ENCODE results near the gene ZSCAN22. TPM values are rescaled to one million over a fixed set of nuclear protein-coding genes. Genes with fewer than 3 reads are reported as not detected.
A peak's percentile ranks its signal among the peaks of the same experiment; 100 is the strongest.

Gene ZSCAN22
- 1 to 10 TPM; 2.4 to 4.8 (median 2.9) TPM for total RNA-seq

DNA sequence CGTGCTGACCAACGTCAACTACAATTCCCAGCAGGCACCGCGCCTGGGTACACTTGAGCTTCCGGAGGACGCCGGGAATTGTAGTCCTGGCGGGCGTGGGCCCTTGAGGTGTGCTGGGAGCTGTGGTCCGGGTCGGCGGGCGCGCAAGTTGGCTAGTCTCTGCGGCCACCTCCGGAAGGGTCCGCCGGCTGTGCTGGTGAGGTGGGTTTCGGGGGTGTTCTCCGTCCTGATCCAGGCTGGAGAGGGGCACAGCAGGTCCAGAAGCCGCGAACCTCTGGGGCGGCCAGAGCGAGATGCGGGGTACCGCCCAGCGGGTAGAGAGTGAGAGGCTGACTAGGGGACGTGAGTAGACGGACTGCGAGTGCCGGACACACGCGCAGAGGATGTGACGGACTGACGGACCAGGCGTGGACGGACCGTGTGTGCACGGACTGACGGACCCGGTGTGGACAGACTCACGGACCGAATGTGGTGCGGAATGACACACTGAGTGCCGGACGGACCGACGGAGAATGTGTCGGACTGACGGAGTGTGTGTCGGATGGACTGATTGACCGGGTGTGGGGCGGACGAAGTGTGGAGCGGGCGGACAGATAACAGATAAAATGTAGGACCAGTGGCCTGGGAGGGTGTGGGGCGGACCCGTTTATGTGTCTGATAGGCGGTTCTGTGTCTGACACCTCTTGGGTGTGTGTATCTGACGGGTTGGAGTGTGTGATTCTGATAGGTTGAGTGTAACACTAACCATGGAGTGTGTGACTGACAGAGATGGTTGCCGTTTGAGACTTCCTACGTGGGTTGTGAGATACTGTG lies at the start of gene ZSCAN22:
ZSCAN22 (plus strand) TSS at position 81 of the 813 bp plus-strand sequence. CDS start 7,809 bp downstream, outside the sequence.
- Histone ChIP-seq H3K36me3 (peaks cover 0 to 18% of the 10 kb centered on the region in 2 donors), H3K27me3 (no peaks in the 10 kb centered on the region), H3K9me3 (no peaks in the 10 kb centered on the region), H3K27ac (peak within 1 kb of the TSS; percentile 76 to 97 (median 96)), H3K4me1 (peaks cover 3 to 38% (median 15%) of the 10 kb centered on the region in 3 donors), H3K4me3 (peak within 1 kb of the TSS; percentile 64 to 75)
- TF ChIP-seq POLR2A (IDR thresholded peaks at IDR 0.05) (peak; percentile 40 to 59), POLR2AphosphoS5 (IDR thresholded peaks at IDR 0.05) (peak; percentile 52), EP300 (IDR thresholded peaks at IDR 0.05) (no peak)
- TF ChIP-seq, protein P1, sequence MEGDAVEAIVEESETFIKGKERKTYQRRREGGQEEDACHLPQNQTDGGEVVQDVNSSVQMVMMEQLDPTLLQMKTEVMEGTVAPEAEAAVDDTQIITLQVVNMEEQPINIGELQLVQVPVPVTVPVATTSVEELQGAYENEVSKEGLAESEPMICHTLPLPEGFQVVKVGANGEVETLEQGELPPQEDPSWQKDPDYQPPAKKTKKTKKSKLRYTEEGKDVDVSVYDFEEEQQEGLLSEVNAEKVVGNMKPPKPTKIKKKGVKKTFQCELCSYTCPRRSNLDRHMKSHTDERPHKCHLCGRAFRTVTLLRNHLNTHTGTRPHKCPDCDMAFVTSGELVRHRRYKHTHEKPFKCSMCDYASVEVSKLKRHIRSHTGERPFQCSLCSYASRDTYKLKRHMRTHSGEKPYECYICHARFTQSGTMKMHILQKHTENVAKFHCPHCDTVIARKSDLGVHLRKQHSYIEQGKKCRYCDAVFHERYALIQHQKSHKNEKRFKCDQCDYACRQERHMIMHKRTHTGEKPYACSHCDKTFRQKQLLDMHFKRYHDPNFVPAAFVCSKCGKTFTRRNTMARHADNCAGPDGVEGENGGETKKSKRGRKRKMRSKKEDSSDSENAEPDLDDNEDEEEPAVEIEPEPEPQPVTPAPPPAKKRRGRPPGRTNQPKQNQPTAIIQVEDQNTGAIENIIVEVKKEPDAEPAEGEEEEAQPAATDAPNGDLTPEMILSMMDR (IDR thresholded peaks at IDR 0.05), result peak in 2 of 4 experiments; percentile 9 to 18
- 0% methylated on average over 19 to 29 of the region's 62 CpGs for WGBS, 2 donors (ENCODE audit: low coverage in 1 of 2)
- ATAC-seq, result peak; percentile 98

DNA sequence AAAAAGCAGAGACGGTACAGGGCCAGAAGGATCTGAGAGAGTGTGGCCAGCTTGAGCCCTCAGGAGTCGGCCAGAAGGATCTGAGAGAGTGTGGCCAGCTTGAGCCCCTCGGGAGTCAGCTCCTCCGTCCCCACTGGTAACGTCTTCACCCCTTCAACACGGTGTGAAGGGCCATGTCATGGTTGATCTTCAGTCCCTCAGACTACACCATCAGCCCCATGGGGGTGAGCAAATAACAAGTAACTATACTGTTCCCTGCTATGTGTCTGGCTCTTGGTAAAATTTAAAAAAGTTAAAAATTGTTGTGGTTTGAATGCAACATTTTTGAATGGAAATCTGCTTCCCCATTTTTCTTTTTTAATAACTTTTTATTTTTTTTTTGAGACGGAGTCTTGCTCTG lies 49.6 kb upstream of the ZSCAN22 start:
- Histone ChIP-seq H3K4me3 (no peak overlapping the region), H3K27ac (peak overlapping the region in 1 of 4 donors; percentile 92), H3K27me3 (no peaks in the 10 kb centered on the region), H3K4me1 (peaks cover 0 to 35% (median 0%) of the 10 kb centered on the region in 3 donors), H3K36me3 (peaks cover 0 to 57% of the 10 kb centered on the region in 2 donors), H3K9me3 (peaks cover 0 to 52% (median 3%) of the 10 kb centered on the region in 3 donors)
- no peak for TF ChIP-seq POLR2A (IDR thresholded peaks at IDR 0.05)
- TF ChIP-seq, protein P1 (IDR thresholded peaks at IDR 0.05), result no peak
- TF ChIP-seq EP300 (IDR thresholded peaks at IDR 0.05), result no peak
- no peak for TF ChIP-seq POLR2AphosphoS5 (IDR thresholded peaks at IDR 0.05)
- WGBS, 2 donors (ENCODE audit: low coverage in 1 of 2), result 83% methylated on average over 1 of the region's 7 CpGs; no CpG with 5 or more reads in 1 of the 2 donors
- ATAC-seq, result no peak

- peak; percentile 39 for ATAC-seq
- H3K27me3 ChIP-seq, result no peaks in the 10 kb centered on the region
- H3K27ac ChIP-seq, result peak overlapping the region; percentile 72 to 95 (median 92)
- H3K9me3 ChIP-seq, result peaks cover 0 to 44% (median 0%) of the 10 kb centered on the region in 3 donors
- H3K36me3 ChIP-seq, result peaks cover 0 to 49% of the 10 kb centered on the region in 2 donors
- peak overlapping the region; percentile 66 to 90 for H3K4me3 ChIP-seq
- WGBS, 2 donors (ENCODE audit: low coverage in 1 of 2), result 10 to 24% methylated on average over 13 to 18 of the region's 25 CpGs
- TF ChIP-seq POLR2A (IDR thresholded peaks at IDR 0.05), result no peak
- TF ChIP-seq EP300 (IDR thresholded peaks at IDR 0.05), result no peak
- TF ChIP-seq, protein P1 (IDR thresholded peaks at IDR 0.05), result no peak
- no peak for TF ChIP-seq POLR2AphosphoS5 (IDR thresholded peaks at IDR 0.05)
- peaks cover 0 to 35% (median 0%) of the 10 kb centered on the region in 3 donors for H3K4me1 ChIP-seq
These were observed 48.9 kb upstream of the ZSCAN22 start for GRCh38 chr19:58277748-58278540.

DNA sequence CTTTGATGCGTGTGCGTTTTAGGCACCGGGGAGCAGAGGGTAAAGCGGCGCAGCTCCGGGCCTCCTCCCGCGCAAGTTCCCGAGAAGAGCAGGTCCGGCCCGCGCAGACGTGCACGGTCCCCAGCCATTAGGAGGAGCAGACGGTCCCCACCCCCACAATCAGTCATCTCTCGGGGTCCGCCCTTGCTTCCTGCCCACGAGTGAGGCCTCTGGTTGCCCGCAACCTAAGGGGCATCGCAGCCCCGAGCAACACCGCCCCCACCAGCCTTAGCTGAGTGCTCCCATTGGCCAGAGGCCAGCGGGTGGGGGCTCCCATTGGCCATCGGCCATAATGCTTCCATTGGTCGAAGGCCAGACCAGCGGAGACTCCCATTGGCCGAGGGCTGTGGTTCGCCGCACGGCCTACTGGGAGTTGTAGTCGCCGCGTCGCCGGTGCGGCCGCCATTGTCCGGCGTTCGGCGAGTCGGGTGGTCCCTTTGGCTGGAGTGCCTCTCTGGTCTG lies 48.2 kb upstream of the ZSCAN22 start, which contains the start of gene ZNF8:
ZNF8 (plus strand) TSS at position 415 of the 501 bp plus-strand sequence. CDS start 127 bp downstream, outside the sequence.
- WGBS, 2 donors (ENCODE audit: low coverage in 1 of 2), result no CpG with 5 or more reads among the region's 42 CpGs
- H3K4me3 ChIP-seq, result peak within 1 kb of the TSS; percentile 66 to 90
- H3K27me3 ChIP-seq, result no peaks in the 10 kb centered on the region
- H3K9me3 ChIP-seq, result peaks cover 0 to 38% (median 0%) of the 10 kb centered on the region in 3 donors
- H3K27ac ChIP-seq, result peak within 1 kb of the TSS; percentile 72 to 95 (median 92)
- peaks cover 0 to 35% (median 0%) of the 10 kb centered on the region in 3 donors for H3K4me1 ChIP-seq
- peak; percentile 98 for ATAC-seq
- peaks cover 0 to 46% of the 10 kb centered on the region in 2 donors for H3K36me3 ChIP-seq
- TF ChIP-seq EP300 (IDR thresholded peaks at IDR 0.05) (no peak), POLR2A (IDR thresholded peaks at IDR 0.05) (peak; percentile 29 to 54), POLR2AphosphoS5 (IDR thresholded peaks at IDR 0.05) (peak; percentile 97)
- TF ChIP-seq, protein P1 (IDR thresholded peaks at IDR 0.05), result peak in 1 of 4 experiments; percentile 41

Data from gastroesophageal sphincter (tissue), 4 donors.